Measurements from ENCODE around the gene PHACTR1.

PHACTR1 gene

GRCh38 chr6:13098006-13098405, 381.4 kb downstream of the PHACTR1 start:
- no peak for ATAC-seq
- TF ChIP-seq PPARA (CRISPR knock-in tag; IDR thresholded peaks at IDR 0.05; ENCODE audit: borderline replicate concordance) (no peak), SNAI2 (CRISPR knock-in tag; IDR thresholded peaks at IDR 0.05) (no peak), GLIS3 (CRISPR knock-in tag; IDR thresholded peaks at IDR 0.05) (no peak), CREB5 (CRISPR knock-in tag; IDR thresholded peaks at IDR 0.05; ENCODE audit: low read depth) (no peak), ZNF8 (CRISPR knock-in tag; IDR thresholded peaks at IDR 0.05) (no peak), ZNF565 (CRISPR knock-in tag; conservative IDR thresholded peaks at IDR 0.05; ENCODE audit: low read depth) (no peak), TCF4 (CRISPR knock-in tag; IDR thresholded peaks at IDR 0.05; ENCODE audit: borderline replicate concordance) (no peak), CSRNP3 (CRISPR knock-in tag; IDR thresholded peaks at IDR 0.05) (no peak), TOX (CRISPR knock-in tag; IDR thresholded peaks at IDR 0.05; ENCODE audit: borderline replicate concordance) (no peak), CSDC2 (CRISPR knock-in tag; IDR thresholded peaks at IDR 0.05) (no peak), ARNTL (CRISPR knock-in tag; IDR thresholded peaks at IDR 0.05; ENCODE audit: borderline replicate concordance, low read depth) (no peak), OSR1 (CRISPR knock-in tag; IDR thresholded peaks at IDR 0.05) (no peak), ZNF70 (CRISPR knock-in tag; IDR thresholded peaks at IDR 0.05) (no peak), PATZ1 (CRISPR knock-in tag; IDR thresholded peaks at IDR 0.05; ENCODE audit: borderline replicate concordance) (no peak), ZFP30 (CRISPR knock-in tag; IDR thresholded peaks at IDR 0.05) (no peak), RARB (CRISPR knock-in tag; IDR thresholded peaks at IDR 0.05) (no peak), TSHZ2 (CRISPR knock-in tag; IDR thresholded peaks at IDR 0.05) (no peak), POU6F1 (CRISPR knock-in tag; IDR thresholded peaks at IDR 0.05; ENCODE audit: borderline replicate concordance, low read depth) (no peak), ZC3H10 (CRISPR knock-in tag; IDR thresholded peaks at IDR 0.05) (no peak)

- no peak for TF ChIP-seq CSRNP3 (CRISPR knock-in tag; IDR thresholded peaks at IDR 0.05)
- no peak for TF ChIP-seq TCF4 (CRISPR knock-in tag; IDR thresholded peaks at IDR 0.05; ENCODE audit: borderline replicate concordance)
- TF ChIP-seq CREB5 (CRISPR knock-in tag; IDR thresholded peaks at IDR 0.05; ENCODE audit: low read depth), result no peak
These were observed 382.4 kb downstream of the PHACTR1 start for GRCh38 chr6:13098793-13099570.

More at GRCh38 chr6:13098793-13099570, 382.4 kb downstream of the PHACTR1 start:
- no peak for ATAC-seq

Data from SK-N-SH treated with all-trans-retinoic acid at 6 μM for 48 hours (cell line).